ENCODE results near the gene TTC9C.
A peak's percentile ranks its signal among the peaks of the same experiment; 100 is the strongest.
"Not testable (repeated sequence)": the region's sequence is repeated elsewhere in the genome, so short reads cannot be mapped to it uniquely, and the experiment has no call there.

TTC9C gene, protein sequence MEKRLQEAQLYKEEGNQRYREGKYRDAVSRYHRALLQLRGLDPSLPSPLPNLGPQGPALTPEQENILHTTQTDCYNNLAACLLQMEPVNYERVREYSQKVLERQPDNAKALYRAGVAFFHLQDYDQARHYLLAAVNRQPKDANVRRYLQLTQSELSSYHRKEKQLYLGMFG

DNA sequence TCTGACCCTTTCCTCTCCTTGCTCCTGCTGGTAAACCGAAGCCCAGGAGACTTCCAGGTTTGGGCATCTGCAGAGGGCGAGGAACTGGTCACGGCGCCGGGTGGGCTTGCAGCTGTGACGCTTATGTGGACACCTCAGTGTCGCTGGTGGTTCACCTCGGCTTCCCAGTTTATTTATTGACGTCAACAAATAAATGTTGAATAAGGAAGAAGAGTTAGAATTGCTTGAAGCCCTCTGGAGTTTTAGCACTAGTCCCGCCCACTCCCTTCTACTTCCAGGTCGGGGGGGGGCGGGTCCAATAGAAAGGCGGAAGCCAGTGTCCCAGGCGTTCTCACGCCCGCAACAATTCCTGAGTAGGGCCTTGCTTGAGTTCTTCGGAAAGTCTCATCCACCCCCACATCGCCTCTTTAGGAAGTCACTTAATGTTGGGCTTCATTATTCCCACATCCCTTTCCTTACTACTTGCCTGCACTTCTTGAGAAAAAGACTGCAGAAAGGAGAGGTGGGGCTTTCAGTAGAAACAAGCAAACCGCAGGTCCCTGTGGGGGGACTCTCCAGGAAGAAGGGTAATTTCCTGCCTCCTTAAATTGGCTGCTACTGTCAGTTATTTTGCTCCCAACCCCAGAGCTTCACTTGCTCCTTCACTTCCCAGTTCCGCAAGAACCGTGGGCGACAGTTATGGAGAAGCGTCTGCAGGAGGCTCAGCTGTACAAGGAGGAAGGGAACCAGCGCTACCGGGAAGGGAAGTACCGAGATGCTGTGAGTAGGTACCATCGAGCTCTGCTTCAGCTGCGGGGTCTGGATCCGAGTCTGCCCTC, at the start of gene TTC9C:
TTC9C (plus strand) TSS at position 316 of the 818 bp plus-strand sequence; CDS start at position 679, 363 bp downstream.
- peak; percentile 78 for DNase-seq

DNA sequence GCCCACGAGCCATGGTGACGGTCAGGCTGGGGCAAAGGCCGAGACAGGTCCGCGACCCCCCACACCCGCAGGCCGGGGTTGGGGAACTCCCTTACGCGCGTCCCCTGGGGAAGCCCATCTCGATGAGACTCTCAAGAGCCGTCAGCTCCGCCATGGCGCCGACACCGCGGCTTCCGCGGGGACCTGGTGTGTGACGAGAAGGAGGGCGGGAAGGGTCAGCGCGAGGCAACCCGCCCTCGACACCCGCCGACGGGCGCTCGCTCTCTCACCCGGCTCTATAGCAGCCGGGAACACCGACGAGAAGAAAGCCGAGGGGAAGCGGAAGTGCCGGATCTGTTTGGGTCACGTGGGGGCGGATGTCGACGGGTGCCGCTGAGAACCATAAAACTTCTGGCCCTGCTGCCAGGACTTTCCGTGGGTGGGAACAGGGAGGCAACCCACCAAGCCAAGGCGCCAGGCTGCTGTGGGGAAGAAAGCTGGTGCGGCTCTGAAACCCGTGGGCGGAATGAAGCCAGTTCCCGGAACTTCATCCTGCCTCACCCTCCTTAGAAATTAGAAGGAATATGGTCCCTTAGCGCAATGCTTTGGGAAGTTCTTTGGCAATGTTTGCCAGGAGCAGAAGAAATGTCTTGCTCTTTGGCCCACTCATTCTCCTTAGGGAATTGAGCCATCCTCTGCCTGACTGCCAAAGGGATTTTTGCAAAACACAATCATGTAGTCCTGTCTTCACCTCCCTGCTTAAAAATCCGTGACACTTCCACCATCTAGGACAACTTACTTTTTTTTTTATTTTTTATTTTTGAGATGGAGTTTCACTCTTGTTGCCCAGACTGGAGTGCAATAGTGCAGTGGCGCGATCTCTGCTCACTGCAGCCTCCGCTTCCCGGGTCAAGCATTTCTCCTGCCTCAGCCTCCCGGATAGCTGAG, 49.3 kb upstream of the TTC9C start, which contains the start of gene UBXN1:
UBXN1 (minus strand) TSS at position 304 of the 927 bp plus-strand sequence; CDS start at position 154, 150 bp downstream.
- peak; percentile 79 for DNase-seq

DNA sequence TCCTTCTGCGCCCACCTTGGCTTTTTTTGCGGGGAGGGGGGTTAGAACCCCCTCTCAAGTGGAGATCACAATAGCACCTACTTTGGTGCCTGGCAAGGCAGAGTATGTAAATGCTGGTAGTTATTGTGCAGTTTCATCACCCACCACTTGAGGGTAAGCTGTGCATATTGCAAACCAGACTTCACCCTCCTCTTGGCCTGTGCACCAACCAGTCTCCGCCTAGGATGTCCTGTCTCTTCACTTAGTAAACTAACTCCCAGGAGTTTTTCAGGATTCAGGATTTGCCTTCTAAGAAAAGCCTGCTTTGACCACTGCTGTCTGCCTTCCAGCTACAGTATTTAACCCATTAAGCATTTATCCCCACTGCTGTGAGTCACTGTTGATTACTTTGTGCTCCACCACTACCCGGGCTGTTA, 47.5 kb upstream of the TTC9C start:
- DNase-seq = no peak

DNA sequence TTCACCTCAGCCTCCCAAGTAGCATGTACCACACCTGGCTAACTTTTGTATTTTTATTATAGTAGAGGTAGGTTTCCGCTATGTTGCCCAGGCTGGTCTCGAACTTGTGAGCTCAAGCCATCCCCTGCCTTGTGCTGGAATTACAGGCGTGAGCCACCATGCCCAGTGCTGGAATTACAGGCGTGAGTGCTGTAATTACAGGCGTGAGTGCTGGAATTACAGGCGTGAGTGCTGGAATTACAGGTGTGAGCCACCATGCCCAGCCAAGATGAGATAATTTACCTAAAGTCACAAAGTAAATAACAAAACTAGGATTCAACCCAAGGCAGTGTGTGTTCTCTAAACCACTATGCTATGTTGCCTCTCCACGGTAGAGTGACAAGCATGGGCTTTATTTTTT, 45.8 kb upstream of the TTC9C start:
- no peak for DNase-seq

DNA sequence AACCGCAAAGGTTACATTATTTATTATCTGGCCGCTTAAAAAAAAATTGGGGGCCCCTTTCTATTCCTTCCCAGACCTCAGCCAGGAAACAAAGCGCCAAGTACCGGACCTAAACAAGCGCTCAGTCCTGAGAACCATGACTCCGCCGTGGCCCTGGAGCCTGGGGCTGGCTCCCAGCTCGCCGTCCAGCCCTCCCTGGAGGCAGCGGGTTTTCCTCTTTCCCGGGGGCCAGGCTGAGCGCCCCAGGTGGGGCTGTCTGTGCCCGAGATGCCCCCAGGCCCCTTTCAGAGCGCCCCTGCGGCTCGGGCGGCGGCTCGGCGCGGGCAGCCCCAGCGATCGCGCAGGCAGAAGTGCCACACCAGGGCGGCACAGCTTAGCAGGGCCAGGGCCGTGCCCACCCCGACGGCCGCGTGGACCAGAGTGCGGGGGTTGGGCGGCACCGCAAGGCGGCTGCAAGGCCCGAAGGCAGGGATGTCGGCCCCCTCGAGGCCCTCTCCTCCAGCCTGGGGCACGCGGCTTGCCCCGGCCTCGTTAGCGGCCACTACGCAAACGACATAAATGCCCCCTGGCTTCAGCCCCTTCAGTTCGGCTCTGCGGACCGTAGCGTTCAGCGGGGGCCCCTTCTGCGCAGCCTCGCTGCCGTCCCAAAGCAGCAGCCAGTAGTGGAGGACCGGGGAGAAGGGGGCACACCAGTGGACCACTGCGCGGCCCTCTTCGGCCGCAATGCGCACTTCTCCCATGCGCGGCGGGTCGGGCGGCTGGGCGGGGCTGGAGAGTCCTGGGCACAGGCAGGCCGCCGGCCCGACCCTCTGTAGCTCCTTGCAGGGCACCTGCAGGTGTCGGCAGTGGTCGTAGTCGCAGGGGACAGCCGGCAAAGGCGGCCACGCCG, 40.5 kb upstream of the TTC9C start:
- DNase-seq = no peak

DNA sequence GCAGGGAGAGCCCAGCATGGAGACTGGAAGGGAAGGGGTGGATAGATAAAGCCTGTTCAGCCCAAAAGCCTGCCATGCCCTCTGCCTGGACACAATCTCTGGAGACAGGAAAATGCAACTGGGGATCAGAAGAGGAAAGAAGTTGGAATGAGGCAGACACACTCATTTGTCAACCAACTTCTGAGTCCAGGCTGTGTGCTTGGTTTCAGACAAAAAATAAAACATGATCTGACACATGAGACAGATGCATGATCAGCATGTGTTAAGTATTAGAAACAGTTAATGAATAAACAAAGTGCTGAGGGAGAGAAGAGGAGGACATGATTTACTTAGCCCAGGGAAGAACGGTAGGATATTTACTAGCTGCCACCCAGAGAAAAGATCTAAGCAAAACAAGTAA, 39.8 kb upstream of the TTC9C start:
- DNase-seq = no peak

DNA sequence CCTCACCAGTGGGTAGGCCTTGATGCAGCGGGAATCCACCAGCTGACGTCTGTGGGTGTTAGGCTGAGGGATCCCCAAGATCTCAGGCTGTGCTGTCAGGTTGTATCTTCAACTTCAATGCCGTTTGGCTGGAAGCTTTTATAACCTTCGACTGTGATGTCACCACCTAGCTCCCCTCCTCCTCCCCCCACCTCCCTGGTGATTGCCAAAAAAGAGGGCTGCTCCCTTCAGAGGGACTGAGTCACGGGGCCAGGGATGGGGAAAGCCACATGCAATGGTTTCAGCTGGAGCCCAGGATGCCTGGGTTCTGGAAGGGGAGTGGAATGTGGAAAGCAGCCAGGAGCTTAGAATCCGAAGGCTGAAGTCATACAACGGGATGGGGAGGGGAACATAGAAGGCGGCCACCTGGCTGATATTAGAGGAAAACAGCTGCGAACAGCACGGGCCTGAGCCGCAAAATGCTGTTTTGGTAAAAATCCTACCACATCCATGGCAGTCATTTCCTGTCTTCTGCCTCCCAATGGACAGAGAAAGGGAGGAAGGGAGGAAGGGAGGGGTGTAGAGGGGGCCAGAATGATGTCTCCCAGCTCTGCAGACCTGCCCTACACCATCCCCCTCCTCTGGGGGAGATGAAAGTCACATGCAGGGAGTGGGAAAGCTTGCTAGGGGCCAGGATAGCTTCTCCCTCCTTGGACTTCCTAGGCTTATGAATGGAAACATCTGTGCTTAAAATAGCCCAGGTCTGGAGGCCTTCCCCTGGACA, 38.7 kb upstream of the TTC9C start, which contains the start of gene LRRN4CL:
LRRN4CL (minus strand) TSS at position 110 of the 763 bp plus-strand sequence. CDS start 1,022 bp downstream, outside the sequence.
- DNase-seq = no peak

DNA sequence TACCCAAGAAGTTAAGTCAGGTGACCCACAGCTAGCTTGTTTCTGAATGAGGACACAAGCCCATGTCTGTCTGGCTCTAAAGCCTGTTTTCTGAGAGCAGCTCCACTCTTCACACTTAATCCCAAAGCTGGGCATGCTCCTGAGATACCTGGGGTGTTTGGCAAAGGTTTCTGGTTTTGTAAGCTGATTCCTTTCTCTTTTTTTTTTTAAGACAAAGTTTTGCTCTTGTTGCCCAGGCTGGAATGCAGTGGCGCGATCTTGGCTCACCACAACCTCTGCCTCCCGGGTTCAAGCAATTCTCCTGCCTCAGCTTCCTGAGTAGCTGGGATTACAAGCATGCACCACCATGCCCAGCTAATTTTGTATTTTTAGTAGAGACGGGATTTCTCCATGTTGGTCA, 34.7 kb upstream of the TTC9C start:
- DNase-seq = not testable (repeated sequence)

DNA sequence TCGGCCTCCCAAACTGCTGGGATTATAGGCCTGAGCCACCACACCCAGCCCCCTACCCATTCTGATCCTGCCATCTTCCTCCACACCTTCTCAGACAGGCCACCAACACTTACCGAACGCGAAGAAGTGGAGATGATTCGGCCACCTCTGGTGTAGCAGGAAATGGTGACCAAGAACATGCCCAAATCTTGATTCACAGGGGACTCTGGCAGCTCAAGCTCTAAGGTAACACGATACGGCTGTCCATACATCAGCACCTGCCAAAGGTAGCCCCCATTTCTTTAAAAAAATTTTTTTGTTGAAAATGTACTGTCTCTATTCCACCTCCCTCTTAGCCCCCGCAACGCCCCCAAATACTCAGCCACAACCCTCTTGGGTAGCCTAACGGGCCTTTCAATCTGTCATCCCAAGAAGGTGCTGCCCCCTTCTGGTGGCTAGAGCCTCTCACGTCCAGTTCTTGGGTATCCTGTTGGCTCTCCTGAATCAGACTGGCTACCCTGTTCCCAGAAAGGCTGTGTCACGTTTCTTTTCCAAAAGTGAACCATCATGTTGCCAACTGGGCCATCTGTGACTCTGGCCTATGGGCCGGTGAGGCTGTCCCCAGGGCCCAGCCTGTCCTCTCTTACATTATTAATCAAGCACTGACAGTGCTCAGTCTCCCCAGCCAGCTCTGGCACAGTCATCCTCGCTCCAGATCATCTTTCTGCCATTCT, 33.7 kb upstream of the TTC9C start:
- DNase-seq = peak; percentile 67

DNA sequence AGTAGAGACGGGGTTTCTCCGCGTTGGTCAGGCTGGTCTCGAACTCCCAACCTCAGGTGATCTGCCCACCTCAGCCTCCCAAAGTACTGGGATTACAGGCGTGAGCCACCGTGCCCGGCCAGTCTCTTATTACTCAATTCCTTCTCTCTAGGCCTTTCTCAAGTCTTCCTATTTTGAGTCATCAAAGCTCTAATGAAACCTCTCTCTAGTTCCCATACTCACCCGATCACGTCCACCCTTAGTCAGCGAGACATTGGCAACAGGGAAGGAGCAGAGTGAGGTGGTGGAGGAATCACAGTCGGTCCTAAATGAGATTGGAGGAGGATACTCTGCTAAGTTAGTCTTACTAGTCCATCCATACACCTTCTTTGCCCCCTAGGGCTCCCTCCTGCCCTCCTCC, 26.0 kb upstream of the TTC9C start:
- no peak for DNase-seq

DNA sequence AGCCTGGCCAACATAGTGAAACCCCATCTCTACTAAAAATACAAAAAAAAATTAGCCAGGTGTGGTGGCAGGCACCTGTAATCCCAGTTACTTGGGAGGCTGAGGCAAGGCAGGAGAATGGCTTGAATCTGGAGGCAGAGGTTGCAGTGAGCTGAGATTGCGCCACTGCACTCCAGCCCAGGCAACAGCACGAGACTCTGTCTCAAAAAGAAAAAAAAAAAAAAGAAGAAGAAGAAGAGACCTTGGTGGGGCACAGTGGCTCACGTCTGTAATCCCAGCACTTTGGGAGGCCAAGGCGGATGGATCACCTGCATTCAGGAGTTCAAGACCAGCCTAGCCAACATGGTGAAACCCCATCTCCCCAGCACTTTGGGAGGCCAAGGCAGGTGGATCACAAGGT, 24.4 kb upstream of the TTC9C start:
- not testable (repeated sequence) for DNase-seq

DNA sequence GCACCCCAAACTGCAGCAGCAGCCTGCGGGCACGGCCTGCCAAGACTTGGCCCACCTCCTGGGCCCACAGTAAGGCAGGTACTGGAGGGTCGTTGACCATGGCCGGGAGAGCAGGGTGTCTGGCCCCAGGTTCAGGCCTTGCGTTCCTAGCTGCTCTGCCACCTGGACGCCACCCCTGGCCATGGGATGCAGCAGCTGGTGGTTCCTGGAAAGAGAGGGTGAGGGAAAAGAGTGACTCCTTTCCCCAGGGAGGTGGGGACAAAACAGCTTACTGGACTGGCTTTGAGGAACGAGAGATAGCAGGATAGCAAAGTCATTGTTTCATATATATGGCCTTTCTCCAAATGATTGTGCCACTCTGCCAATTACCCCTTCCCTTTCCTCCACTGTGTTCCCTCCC, 22.9 kb upstream of the TTC9C start:
- DNase-seq = no peak

DNA sequence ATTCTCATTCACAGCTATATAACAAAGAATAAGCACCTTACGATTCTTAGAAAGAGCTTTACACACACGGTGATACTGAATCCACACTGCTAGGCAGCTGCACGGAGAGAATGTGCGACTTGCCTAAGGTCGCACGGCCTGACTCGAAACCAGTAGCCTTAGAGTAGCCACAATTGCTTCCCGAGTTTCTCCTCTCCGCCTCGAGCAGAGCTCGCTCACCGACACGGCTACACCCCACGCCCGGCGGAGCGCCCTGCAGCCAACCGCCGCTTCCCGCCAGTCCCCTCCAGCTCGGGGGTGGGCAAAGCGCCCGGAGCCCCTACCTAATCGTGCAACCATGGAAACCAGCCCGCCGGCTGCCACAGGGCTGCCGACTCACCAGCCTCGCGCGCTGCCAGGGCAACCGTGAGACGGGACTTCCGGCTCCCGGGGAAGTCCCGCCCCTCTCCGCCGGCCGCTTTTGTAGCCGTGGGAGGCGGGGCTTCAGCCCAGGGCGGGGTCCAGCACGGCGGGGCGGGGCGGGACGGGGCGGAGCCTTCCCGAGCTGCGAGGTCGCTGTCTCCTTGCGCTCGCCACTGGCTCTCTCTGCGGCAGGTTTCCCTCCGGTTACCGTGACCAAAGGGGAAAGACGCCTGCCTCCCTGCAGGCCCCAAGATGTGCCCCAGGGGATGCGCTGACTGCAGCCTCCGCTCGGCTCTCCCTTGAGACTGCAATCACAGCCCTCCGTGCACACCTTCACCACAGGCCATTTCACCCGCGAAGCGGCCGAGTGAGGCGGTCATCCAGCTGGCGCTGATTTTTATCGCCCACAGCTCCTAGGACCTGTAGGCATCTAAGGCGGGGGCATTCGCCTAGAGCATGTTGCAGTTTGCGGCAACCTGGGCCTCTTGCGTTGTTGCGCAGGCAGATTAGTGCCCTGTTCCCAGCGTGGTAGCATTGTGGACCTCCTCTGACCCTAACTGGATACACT, 22.1 kb upstream of the TTC9C start:
- DNase-seq = peak; percentile 96

DNA sequence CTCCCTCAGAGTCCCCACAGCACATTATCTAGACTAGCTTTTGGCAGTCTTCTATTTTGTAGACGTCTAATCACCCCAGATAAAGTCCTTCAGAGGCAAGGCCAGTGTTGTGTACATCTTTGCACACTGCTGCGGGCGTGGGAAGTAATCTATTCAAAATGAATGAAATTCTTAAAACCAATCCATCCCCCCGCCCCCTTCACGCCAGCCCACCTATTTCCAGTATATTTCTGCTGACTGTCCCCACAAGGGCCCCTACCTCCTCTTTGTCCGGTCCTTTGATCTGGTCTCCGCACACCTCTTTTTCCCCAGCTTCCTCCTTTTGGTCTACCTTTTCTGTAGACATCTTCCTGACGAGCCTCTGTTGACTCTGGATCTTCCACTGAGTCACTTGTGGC, 21.4 kb upstream of the TTC9C start:
- DNase-seq = no peak

DNA sequence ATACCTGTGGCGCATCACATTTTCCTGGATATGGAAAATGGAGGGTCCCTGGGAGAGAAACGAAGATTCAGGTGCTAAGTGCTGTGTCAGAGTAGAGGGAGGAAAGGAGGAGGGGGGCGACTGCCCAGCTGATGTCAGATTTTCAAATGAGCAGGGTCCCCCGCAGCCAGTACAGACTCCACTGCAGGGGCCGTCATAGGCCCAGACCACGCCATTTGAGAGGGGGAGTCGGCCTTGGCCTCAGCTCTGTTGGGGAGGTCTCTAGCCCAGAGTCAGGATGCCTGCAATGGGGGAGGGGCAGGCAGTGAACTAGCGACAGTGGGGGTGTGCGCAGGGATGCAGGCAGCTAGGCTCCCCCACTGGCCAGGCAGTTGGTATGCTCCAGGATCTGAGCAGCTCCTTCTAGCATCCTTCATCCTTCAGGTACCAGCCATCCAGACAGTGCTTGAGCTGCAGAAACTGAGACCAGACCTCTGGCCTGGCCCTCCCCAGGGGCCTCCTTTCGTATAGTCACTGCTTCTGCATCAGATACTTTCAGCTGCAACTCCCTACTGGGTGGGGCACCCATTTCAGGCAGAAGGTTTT, 20.9 kb upstream of the TTC9C start, which contains the start of the genes BSCL2 and GNG3:
BSCL2 (minus strand) TSS at position 148 of the 585 bp plus-strand sequence. CDS start 229 bp downstream, outside the sequence.
GNG3 (plus strand) TSS at position 400 of the 585 bp plus-strand sequence. CDS start 620 bp downstream, outside the sequence.
- no peak for DNase-seq

DNA sequence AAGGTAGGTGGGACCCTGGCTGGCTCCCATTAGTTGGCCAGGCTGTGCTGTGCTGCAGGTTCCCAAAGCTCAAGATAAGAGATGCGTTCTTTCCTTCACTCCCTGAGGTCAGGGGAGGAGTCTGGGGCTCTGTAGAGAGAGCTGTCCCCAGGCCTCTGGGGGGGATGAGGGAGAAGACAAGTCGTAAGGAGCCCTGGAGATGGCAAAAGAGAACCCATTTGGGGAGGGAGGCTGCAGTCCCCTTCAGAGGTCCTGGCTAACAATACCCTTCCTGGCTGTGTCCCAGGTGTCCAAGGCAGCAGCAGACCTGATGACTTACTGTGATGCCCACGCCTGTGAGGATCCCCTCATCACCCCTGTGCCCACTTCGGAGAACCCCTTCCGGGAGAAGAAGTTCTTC, 19.9 kb upstream of the TTC9C start:
- no peak for DNase-seq

DNA sequence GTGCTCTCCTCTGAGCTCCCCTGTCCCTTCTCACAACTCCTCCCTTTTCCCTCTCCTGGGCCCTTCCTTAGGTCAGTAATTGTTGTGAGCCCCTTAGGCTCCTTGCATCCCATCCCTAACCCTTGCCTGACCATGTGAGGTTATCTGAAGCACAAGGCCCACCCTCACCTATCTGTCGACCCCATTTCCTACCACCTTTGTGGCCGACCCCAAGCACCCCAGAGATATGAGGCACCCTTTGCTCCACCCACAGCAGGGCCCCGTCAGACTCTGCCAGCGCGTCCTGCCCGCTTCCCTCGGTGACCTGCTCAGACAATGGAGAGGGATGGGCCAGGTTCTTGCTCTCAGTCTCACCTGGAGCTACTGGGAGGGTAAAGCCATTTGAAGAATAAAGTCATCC, 19.5 kb upstream of the TTC9C start:
- DNase-seq = peak; percentile 43

DNA sequence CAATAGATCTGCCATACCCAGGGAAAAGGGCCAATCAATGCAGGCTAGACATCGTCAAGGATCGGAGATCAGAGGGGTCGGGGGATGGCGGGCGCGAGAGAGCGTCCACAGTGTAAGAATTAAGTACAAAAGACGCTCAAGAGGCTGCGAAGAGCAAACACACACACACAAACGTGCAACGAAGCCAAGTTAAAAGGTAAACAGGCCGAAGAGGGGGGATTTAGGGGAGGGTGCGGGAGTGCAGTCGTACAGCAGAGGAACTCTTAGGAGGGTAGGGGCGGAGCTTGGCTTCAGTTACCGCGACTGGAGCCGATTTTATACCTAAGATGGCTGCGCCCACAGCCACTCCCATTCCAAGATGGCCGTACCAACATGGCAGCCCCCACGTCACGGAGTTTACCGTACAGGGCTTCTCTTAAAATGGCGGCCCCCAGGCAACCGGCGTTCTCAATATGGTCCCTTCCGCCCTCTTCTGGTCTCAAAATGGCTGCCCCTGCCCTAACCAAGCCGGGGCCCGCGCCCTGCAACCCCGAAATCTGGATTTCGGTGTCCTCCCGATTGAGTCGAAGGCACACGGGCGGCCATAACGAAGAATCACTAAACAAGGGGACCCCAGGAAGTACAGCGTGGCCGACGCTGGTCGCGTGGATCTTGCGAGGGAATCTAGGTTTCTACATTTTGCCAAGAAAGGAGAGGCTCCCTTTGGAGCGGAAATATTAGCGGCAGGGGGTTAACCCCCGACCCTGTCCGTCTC, 18.9 kb upstream of the TTC9C start:
- DNase-seq = peak; percentile 90

All from stimulated activated CD4-positive, alpha-beta T cell treated with anti-CD3 and anti-CD28 coated beads, Interleukin-12 subunit alpha, Interleukin-12 subunit beta, amount 100 ng/mL, for 4 hours (primary cell).